ENCODE measurements around the gene GOLGB1.
"Not testable (repeated sequence)": the region's sequence is repeated elsewhere in the genome, so short reads cannot be mapped to it uniquely, and the experiment has no call there.

Gene GOLGB1

GRCh38 chr3:121690777-121691405 lies 58.6 kb downstream of the GOLGB1 start:
- no peak for DNase-seq

GRCh38 chr3:121688747-121689146 lies 60.8 kb downstream of the GOLGB1 start:
- not testable (repeated sequence) for DNase-seq

DNA sequence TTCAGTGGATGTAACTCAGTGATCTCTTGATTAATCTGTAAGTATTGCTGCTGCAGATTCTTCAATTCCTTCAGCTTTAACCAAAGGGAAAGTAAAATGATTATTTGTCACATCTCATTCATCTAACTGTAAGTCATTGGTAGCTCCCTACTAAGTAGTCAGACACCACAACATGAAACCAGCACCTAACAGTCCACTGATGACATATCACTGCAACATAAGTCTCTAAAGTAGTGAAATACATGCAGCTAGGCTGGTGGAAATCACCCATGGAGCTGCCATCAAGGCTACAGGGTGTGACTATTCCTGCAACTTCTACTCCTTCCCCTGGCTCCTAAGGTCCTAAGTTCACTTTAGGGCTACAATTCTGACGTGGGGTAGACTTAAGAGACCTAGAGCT lies 67.7 kb downstream of the GOLGB1 start:
- DNase-seq: no peak

DNA sequence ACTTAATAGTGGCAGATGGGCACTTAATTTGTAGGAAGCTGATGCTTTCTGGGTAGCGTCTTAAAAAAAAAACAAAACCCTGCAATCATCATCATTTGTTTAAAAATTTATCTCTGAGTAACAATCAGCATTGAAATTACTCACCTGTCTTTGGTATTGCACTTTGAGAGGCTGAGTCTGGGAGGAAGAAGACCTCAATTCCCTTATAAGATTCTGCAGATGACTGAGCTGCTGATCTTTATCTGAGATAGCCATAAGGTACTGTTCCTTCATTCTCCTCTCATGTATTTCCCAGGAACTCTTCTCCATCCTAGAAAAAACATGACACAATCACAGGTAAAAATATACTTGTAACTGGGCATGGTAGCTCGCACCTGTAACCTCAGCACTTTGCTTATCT lies 72.4 kb downstream of the GOLGB1 start:
- no peak for DNase-seq

DNA sequence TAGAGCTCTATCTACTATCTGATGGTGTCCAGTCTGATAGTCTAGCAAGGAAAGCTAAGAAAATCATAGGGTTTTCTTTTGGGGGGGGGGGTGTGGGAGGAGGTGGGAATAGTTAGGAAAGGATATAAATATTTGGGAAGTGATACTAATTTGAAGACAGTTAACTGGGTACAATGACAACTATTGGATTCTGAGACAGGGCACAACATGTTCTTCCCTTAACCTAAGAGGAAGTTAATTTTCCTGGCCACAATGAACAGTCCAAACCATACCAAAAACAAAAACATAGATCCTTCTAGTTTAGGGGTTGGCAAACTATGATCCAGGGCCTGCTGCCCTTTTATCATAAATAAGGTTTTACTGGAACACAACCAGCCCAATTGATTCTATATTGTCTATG lies 78.9 kb downstream of the GOLGB1 start:
- no peak for DNase-seq

- DNase-seq: no peak
Measured at GRCh38 chr3:121667333-121667732, 82.2 kb downstream of the GOLGB1 start.

DNA sequence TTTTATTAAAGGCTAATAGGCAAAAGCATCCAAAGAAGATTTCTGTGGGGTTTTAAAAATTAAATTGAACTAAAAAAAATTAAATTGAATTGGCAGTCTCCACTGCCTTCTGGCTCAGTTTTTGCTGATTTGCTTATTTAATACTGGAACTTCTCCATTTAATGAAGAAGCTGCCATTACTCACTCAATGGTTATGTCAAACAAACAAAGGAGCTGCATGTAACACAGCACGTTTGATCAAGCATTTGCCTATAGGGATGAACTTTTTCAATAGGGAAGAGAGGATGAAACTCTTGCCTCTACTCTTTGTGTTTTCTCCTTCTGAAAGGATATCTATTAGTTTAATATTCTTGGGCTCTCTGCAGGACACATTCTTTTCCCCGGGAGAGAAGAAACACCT lies 84.1 kb downstream of the GOLGB1 start:
- no peak for DNase-seq

GRCh38 chr3:121663171-121663847 lies 86.2 kb downstream of the GOLGB1 start:
- DNase-seq: no peak

DNA sequence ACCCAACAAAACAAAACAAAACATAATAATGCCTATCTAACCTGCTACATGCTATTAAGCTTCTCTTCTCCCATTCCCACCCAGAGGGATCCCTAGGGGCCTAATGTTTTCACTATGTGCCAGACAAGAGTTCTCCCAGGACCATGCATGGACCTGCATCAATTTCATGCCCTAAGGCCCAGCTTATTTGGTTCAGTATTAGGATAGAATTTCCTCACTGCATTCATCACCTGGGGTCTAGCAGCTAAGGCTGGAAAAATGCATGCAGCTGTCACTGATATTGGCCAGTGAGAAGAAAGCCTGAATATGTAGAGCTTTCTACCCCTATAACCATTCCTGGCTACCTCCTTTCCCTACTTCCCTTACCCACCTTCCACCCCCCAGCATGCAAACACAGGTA lies 86.8 kb downstream of the GOLGB1 start:
- DNase-seq: no peak

DNA sequence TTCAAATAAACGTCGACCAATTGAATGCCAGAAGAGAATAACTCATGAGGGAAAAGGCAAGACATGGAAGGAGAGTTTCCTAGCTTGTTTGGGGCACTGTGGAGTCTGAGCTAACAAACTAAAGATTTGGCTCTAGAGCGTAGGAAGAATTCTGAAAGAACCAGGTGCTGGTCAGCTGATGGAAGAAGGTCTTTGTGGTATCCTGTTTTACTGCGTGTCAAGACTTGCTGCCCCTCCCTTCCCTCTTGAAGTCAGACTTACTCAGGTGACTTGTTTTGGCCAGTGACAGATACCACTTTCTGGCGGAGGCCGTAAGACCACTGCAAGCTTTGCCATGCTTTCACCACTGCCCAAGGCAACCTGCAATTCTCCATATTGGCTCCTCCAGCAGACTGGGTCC lies 88.2 kb downstream of the GOLGB1 start:
- DNase-seq: no peak

DNA sequence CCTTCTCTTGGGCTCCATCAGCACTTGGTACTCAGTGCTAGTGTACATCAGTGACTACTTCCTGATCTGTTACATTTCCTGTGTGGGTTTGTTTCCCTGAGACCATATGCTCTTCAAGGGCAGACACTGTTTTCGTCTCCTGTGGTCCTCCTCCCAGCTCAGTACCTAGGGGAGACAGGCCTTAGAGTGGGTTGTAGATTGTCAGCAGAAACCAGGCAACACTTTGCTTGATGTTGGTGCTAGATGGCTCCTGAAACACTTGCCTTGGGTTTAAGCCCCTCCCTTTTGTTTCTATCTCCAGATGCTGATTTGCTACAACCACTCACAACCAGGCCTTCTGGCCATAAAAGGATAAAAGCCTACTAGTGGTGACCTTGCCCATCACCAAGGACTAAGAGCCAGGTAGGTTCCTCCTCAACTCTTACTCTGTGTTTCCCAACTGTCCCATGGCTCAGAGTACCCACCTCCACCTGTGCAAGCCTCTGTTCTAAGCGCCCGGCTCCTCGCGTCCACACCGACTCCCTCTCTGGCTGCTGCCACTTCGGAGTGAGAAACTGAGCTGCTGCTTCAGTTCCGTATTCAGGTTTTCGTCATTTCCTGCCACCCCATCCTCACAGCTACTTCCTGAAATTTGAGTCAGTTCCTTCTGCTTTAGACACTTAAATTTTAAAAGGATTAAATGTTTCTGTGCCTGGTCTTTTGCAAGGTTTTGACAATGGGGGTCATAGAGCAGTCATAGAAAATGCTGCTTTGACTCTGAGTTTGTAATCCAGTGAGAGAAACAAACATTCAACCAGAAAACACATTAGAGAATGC lies 89.0 kb downstream of the GOLGB1 start, which contains the start of gene HCLS1:
Gene HCLS1 (minus strand): TSS at position 548 of the 816 bp plus-strand sequence. CDS start 2,556 bp downstream, outside the sequence.
- DNase-seq: peak; percentile 91

- no peak for DNase-seq
Measured at GRCh38 chr3:121659586-121659985, 90.0 kb downstream of the GOLGB1 start.

DNA sequence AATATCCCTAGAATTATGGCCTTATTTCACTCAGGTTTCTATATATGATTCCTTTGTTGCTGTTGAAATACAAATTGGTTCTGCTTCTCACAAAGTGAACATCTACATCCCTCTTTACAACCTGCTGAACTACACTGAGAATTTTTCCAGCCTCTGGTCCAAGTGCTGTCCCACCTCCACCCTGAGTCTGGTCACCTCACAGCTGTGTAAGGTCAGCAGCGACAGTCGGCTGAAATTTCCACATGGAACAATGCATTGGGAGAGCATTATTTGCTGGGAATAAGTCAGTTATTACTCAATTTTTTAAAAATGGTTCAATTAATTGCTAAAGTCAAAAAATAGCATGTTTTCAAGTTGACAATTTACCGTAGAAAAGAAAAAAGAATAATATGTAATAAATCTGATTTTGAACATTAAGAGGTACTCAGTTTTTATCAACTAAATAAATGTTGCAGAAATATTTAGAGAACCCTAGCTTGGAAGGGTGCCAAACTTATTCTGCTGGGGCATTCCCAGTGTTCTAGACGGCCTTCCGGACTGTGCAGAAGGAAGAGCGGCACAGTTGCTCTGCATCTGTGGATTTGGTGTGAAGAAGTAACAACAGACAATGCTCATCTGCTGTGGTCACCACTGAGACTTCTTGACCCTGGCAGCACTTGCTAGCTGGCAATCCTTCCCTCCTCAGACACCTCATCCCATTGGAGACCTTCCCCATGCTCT lies 90.7 kb downstream of the GOLGB1 start:
- no peak for DNase-seq

- no peak for DNase-seq
Measured at GRCh38 chr3:121654493-121655385, 94.8 kb downstream of the GOLGB1 start.

DNA sequence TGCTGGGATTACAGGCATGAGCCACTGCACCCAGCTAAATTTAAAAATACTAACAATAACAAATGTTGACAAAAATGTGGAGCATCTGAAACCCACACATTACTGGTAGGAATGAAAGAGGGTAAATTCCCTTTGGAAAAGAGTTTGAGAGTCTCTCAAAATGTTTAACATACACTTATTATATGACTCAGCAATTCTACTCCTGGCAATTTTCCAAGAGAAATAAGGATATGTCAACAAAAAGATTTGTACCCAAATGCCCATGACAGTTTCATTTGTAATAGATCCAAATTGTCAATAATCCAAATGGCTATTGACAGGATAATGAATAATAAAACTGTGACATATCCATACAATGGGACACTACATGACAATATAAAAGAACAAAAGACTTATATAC lies 97.9 kb downstream of the GOLGB1 start:
- DNase-seq: peak; percentile 56

GRCh38 chr3:121649645-121650044 lies 99.9 kb downstream of the GOLGB1 start:
- no peak for DNase-seq

GRCh38 chr3:121648219-121648958 lies 101.2 kb downstream of the GOLGB1 start:
- no peak for DNase-seq

- DNase-seq: no peak
Measured at GRCh38 chr3:121645054-121645453, 104.5 kb downstream of the GOLGB1 start.

DNA sequence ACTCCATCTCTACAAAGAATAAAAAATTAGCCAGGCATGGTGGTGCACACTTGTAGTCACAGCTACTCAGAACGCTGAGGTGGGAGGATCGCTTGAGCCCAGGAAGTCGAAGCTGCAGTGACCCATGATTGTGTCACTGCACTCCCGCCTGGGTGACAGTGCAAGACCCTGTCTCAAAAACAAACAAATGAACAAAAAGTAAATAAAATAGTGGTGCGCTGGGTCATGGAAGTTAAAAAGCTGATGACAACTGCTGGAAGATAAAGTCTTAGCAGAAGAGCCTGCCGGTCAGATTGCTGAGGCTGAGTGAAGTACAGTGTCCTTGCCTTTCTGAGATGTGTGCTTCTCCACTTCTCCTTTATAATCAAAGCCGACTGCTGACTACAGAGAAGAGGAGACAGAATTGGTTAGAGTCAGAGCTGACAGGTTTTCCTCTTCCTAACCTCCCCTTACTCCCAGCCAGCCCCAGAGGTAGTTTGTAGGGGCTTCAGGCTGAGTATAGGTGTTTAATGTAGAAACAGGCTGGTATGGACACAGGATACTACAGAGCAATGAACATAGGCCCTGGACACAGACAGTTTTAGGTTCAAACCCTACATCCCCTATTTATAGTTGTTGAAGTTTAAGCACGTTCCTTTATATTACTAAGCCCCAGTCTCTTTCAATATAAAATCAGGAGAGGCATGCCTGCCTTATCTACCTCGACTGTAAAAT lies 106.8 kb downstream of the GOLGB1 start:
- no peak for DNase-seq

DNA sequence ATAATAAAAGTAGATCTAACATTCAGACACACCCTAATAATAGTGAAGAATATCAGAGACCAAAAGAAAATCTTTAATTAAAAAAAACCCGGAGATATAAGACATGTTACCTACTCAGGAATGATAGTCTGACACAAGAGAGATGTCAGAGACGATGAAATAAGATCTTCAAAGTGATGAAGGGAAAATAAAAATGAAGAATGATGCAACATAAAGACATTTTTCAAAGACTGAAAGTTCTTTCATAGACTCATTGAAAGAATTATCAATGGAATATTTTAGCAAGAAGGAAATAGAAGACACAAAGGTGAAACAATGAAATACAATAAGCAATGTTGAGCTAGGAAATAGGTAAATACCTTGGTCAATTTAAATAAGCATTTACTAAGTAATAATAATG lies 108.4 kb downstream of the GOLGB1 start:
- peak; percentile 39 for DNase-seq

DNA sequence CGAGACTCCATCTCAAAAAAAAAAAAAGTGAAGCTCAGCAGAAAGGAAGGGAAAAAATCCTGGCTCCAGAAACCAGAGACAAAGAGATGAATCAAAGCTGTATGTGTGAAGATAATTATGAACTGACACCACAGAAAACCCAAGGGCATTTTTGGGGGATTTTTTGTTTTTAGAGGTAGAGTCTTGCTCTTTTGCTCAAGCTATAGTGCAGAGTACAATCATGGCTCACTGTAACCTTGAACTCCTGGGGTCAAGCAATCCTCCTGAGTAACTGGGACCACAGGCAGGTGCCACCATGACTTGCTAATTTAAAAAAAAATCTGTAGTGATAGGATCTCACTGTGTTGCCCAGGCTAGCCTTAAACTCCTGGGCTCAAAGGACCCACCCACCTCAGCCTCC lies 111.6 kb downstream of the GOLGB1 start:
- DNase-seq: no peak
